ENCODE data around the gene RTRAF.

Gene RTRAF

GRCh38 chr14:52021957-52022600 lies 32.7 kb downstream of the RTRAF start:
- Mint-ChIP-seq H3K4me3 (peak overlapping the region; percentile 24), H3K4me1 (peaks cover 21% of the 10 kb centered on the region), H3K36me3 (no peaks in the 10 kb centered on the region), H3K9me3 (no peaks in the 10 kb centered on the region), H3K27me3 (peaks cover 16% of the 10 kb centered on the region), H3K27ac (peak overlapping the region; percentile 65)
- peak; percentile 89 for ATAC-seq

DNA sequence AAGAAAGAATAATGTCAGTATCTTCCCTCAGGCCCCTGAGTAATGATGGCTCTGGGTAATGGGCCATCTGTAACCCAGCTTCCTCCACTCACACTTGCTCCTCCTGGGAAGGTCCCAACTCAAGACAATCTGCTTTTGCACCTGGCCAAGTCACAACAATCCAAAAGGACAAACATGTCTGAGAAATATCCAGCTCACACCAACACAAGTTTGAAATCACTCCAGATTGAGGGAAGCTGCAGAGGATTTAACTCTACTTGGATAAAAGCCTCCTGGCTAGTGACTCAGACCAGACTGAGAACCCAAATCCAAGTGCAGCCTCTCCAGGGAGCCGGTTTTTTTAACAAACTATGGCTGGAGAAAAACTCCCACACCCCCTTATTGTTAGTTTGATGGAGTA lies 34.2 kb downstream of the RTRAF start:
- Mint-ChIP-seq H3K9me3 (no peaks in the 10 kb centered on the region), H3K4me1 (peaks cover 21% of the 10 kb centered on the region), H3K36me3 (no peaks in the 10 kb centered on the region), H3K27me3 (peaks cover 7% of the 10 kb centered on the region), H3K4me3 (no peak overlapping the region), H3K27ac (no peak overlapping the region)
- no peak for ATAC-seq

- H3K4me3 Mint-ChIP-seq = no peak overlapping the region
- peaks cover 5% of the 10 kb centered on the region for H3K27me3 Mint-ChIP-seq
These were observed 36.0 kb downstream of the RTRAF start for GRCh38 chr14:52025310-52025709.

GRCh38 chr14:52026017-52026660 lies 36.8 kb downstream of the RTRAF start:
- Mint-ChIP-seq H3K4me1 (peaks cover 17% of the 10 kb centered on the region), H3K36me3 (no peaks in the 10 kb centered on the region), H3K27me3 (peaks cover 9% of the 10 kb centered on the region), H3K9me3 (no peaks in the 10 kb centered on the region), H3K4me3 (no peak overlapping the region), H3K27ac (no peak overlapping the region)
- ATAC-seq = no peak

More at GRCh38 chr14:52025310-52025709, 36.0 kb downstream of the RTRAF start:
- Mint-ChIP-seq H3K4me1 (peaks cover 21% of the 10 kb centered on the region), H3K9me3 (no peaks in the 10 kb centered on the region), H3K27ac (no peak overlapping the region), H3K36me3 (no peaks in the 10 kb centered on the region)
- ATAC-seq = no peak

DNA sequence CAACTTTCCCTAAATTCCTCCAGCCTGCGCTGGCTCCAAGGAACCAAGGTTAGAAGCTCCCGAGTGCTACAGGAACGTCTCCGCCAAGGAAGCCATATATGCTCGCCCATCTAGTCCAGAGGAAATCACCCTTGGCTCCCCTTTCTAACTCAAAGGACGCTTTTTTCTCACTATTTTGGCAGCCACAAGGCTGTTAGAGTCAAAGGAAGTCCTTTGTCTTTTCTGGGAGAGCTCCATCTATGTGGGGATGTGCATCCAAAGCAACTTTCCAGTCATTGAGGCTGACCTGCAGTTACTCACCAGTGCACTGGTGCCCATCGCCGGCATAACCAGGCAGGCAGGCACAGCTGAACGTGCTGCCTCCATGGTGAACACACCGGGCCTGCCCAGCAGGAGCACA lies 37.6 kb downstream of the RTRAF start:
- no peak for ATAC-seq
- Mint-ChIP-seq H3K27me3 (peaks cover 9% of the 10 kb centered on the region), H3K4me1 (peaks cover 10% of the 10 kb centered on the region), H3K9me3 (no peaks in the 10 kb centered on the region), H3K27ac (no peak overlapping the region), H3K36me3 (no peaks in the 10 kb centered on the region), H3K4me3 (no peak overlapping the region)

DNA sequence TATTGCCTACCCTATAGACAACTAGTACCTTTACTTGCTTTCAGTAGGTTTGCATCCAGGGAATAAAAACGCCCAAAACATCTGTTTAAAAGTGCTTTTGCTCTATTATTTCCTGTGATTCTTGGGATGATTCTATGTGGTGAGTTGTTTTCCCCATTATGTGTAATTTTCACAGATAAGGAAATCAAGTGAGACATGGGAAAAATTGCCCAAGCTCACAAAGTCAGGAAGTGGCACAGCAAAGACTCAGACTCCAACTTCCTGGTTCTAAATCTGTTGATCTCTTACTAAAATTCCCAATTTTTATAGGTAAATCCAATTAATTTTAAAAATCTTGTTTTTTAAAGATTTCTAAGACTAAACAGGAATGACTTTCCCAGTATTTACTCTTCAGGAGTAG lies 40.5 kb downstream of the RTRAF start:
- Mint-ChIP-seq H3K4me1 (no peaks in the 10 kb centered on the region), H3K4me3 (no peak overlapping the region), H3K27ac (no peak overlapping the region), H3K9me3 (no peaks in the 10 kb centered on the region), H3K27me3 (peaks cover 31% of the 10 kb centered on the region), H3K36me3 (no peaks in the 10 kb centered on the region)
- ATAC-seq = no peak

DNA sequence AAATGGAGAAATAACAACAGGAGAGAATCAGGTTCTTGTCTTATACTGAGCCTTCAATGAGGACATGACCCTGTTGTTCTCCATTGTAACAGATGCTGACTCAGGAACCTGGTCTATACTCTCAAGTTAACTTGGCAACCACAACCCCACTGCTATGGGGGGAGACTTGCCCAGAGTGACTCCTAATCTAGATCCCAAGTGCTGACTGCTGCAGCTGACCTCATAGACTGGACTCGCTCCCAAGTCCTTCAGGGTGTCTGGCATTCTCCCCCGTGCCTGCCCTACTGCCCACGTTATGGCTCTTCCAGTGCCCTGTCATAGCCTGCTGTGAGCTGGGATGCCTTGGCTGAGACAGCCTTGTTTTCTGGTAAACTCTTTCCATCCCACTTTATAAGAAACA lies 42.4 kb downstream of the RTRAF start:
- Mint-ChIP-seq H3K9me3 (peaks cover 7% of the 10 kb centered on the region), H3K27me3 (peaks cover 42% of the 10 kb centered on the region), H3K4me3 (no peak overlapping the region), H3K27ac (no peak overlapping the region), H3K4me1 (no peaks in the 10 kb centered on the region), H3K36me3 (no peaks in the 10 kb centered on the region)
- no peak for ATAC-seq

DNA sequence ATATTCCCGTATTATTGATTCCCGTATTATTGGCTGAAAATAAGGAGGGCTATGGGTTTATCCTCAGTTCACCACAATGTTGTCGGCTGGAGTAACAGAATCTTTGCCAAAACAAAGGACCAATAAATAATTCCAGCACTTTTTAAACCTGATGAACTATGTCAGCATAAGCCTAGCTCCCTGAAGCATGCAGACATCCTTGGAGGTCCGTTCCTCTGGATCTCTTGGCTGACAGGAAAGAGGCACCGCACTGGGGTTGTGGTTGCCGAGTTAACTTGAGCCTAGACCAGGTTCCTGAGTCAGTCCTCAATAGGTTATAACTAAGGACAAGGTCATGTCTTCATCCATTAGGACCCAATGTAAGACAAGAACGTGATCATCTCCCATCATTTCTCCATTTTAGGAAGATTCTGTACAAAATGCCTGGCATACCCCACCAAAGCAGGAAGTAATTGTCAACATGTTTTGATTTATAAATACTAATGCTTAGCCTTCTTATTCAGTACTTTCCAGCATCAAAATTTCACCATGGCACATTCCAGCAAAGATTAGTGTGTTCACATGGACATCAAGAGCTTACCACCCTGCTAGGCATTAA lies 43.0 kb downstream of the RTRAF start:
- H3K27ac Mint-ChIP-seq = no peak overlapping the region
- no peaks in the 10 kb centered on the region for H3K36me3 Mint-ChIP-seq
- no peak overlapping the region for H3K4me3 Mint-ChIP-seq
- ATAC-seq = no peak
- peaks cover 42% of the 10 kb centered on the region for H3K27me3 Mint-ChIP-seq
- H3K9me3 Mint-ChIP-seq = peaks cover 9% of the 10 kb centered on the region
- no peaks in the 10 kb centered on the region for H3K4me1 Mint-ChIP-seq

- Mint-ChIP-seq H3K36me3 (no peaks in the 10 kb centered on the region), H3K4me1 (no peaks in the 10 kb centered on the region), H3K9me3 (peaks cover 9% of the 10 kb centered on the region), H3K27ac (no peak overlapping the region), H3K4me3 (no peak overlapping the region), H3K27me3 (peaks cover 48% of the 10 kb centered on the region)
- ATAC-seq = no peak
These were observed 43.8 kb downstream of the RTRAF start for GRCh38 chr14:52033101-52033642.

DNA sequence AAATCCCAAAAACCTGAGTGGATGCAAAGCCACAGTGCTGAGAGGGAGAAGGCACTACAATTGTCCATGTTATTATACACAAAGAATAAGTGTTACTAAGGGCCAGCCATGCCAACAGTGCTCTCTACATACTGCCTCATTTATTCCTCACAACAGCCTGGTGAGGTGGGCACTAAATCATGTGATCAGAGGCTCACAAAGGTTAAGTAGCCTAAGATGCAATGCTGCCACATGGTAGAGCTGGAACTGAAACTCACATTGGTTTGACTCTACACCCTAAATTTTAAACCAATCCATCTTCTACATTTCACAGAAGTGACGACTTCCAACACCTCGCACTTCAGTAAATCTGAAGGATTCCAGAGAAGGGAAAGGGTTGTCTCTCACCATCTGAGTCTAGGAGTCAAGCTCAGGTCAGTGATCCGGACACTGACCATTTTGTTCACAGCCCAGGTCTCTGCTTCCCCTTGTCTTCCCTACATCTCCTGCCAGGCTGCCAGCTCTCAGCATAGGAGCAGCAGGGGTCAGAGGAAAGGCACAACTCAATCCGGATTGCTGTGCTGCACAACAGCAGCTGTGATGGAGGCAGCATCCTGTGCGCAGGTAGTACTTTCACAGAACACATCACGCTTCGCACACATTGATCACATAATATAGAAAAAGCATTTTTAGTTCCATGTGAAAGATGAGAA lies 49.9 kb downstream of the RTRAF start:
- Mint-ChIP-seq H3K4me1 (peaks cover 5% of the 10 kb centered on the region), H3K4me3 (no peak overlapping the region), H3K9me3 (peaks cover 9% of the 10 kb centered on the region), H3K27ac (no peak overlapping the region), H3K36me3 (no peaks in the 10 kb centered on the region), H3K27me3 (peaks cover 52% of the 10 kb centered on the region)
- ATAC-seq = no peak

DNA sequence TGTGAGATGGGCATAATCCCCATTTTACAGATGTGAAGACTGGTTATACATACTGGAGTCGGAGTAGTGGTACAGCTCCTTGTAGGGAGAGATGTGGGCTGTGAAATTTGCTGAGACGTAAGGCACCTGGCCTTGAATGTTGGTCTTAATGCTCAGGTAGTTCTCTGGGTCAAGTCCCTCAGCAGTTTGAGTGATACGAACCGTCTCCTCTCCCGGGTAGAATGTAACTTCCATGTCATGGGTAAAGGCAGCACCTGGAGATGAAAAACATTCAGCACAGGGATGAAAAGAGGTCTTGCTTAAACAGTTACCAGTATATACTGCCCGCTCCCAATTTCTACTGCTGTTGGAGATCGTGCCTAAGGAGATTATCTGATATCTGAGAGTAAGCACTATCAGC lies 51.3 kb downstream of the RTRAF start:
- peaks cover 57% of the 10 kb centered on the region for H3K27me3 Mint-ChIP-seq
- no peak for ATAC-seq

DNA sequence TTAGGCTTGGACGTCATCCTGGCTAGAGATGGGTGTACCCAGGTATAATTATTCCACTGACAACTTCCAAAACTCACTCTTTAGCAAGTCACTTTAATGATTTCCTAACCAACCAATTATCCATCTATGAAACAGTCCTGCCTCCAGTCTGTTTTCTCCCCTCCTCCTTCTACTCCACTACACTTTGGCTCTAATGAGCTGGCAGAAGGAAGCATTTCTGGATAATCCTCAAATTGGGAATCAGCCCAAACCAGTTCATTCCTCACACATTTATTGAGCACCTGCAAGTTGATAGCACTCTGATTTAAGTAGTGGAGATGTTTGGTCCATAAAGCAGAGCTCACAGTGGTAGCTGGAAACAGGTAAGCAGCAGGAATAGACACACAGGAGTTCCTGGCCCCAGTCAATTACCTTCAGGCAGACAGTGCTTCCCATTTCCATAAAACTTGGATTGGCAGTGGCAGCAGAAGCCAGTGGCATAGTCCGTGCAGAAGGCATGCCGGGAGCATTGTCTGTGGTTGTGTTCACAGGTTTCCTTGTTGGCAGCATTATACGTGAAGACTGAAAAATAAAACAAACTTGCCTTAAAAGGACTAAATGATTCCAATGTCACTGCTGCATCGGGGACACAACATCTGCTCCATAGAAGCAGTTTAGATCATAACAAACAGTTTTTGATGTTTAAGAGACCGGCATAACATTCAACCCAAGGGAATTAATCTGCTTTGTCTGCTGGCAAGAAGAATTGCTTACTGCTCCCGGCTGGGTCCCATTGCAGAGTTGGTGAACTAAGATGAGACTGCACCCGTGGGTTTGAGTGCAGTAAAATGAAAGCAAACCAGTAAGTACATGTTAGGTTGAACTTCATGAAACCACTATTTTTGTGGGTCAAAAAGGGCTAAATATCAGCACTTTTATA lies 53.3 kb downstream of the RTRAF start:
- Mint-ChIP-seq H3K4me1 (peaks cover 5% of the 10 kb centered on the region), H3K9me3 (no peaks in the 10 kb centered on the region), H3K27ac (no peak overlapping the region), H3K27me3 (peaks cover 45% of the 10 kb centered on the region), H3K4me3 (no peak overlapping the region), H3K36me3 (no peaks in the 10 kb centered on the region)
- no peak for ATAC-seq

More for the DNA sequence above, 51.3 kb downstream of the RTRAF start:
- Mint-ChIP-seq H3K4me3 (no peak overlapping the region), H3K27ac (no peak overlapping the region), H3K36me3 (no peaks in the 10 kb centered on the region), H3K9me3 (peaks cover 9% of the 10 kb centered on the region), H3K4me1 (peaks cover 5% of the 10 kb centered on the region)

- Mint-ChIP-seq H3K4me1 (peaks cover 5% of the 10 kb centered on the region), H3K36me3 (no peaks in the 10 kb centered on the region), H3K9me3 (no peaks in the 10 kb centered on the region), H3K27me3 (peaks cover 34% of the 10 kb centered on the region), H3K4me3 (no peak overlapping the region), H3K27ac (no peak overlapping the region)
- peak; percentile 26 for ATAC-seq
These were observed 54.3 kb downstream of the RTRAF start for GRCh38 chr14:52043690-52044089.

- no peak overlapping the region for H3K27ac Mint-ChIP-seq
These were observed 55.6 kb downstream of the RTRAF start for GRCh38 chr14:52044791-52045522.

More at GRCh38 chr14:52044791-52045522, 55.6 kb downstream of the RTRAF start:
- Mint-ChIP-seq H3K27me3 (peaks cover 33% of the 10 kb centered on the region), H3K9me3 (no peaks in the 10 kb centered on the region), H3K4me1 (peaks cover 5% of the 10 kb centered on the region), H3K36me3 (no peaks in the 10 kb centered on the region), H3K4me3 (no peak overlapping the region)
- no peak for ATAC-seq

Data from stimulated activated memory B cell treated with anti-CD40 and anti-IgM and Interleukin-4, amounts not matched to agents 10 μg/mL and 1 μg/mL and 100 μg/mL, for 72 hours (primary cell).